MM.1S (cell line): ENCODE results near the gene CHCHD3.

Source experiments
- EZH2 ChIP-seq: fragments of 300-600 bp; sonication (generic); optimal IDR thresholded peaks from 2 replicates; pipeline ENCODE3; 2017; ENCODE audit warnings: low read depth, mild to moderate bottlenecking, antibody characterized with exemption, low read length, mixed read lengths
- EZH2phosphoT487 ChIP-seq: fragments of 300-600 bp; sonication (generic); IDR thresholded peaks from 2 replicates; pipeline ENCODE4 v1.6.1; 2018; ENCODE audit warnings: antibody characterized with exemption, low read length
- TF ChIP-seq, protein P1 (sequence below): fragments of 300-600 bp; sonication (generic); IDR thresholded peaks from 2 replicates; pipeline ENCODE4 v1.5.1; 2016; ENCODE audit warnings: antibody characterized with exemption, low read length, mixed read lengths

DNA sequence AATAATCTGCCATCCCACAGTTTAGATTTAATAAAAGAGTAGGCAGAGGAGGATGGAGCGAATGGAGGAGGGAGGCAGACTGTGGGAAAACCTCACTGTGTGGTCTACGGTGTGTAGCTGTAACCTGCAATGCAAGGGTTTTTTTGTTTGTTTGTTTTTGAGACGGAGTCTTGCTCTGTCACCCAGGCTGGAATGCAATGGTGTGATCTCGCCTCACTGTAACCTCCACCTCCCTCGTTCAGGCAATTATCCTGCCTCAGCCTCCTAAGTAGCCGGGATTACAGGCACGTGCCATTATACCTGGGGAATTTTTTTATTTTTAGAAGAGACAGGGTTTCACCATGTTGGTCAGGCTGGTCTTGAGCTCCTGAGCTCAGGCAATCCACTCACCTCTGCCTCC is 321.0 kb downstream of the CHCHD3 start:
- TF ChIP-seq EZH2 (no peak), EZH2phosphoT487 (no peak)
- TF ChIP-seq, protein P1, sequence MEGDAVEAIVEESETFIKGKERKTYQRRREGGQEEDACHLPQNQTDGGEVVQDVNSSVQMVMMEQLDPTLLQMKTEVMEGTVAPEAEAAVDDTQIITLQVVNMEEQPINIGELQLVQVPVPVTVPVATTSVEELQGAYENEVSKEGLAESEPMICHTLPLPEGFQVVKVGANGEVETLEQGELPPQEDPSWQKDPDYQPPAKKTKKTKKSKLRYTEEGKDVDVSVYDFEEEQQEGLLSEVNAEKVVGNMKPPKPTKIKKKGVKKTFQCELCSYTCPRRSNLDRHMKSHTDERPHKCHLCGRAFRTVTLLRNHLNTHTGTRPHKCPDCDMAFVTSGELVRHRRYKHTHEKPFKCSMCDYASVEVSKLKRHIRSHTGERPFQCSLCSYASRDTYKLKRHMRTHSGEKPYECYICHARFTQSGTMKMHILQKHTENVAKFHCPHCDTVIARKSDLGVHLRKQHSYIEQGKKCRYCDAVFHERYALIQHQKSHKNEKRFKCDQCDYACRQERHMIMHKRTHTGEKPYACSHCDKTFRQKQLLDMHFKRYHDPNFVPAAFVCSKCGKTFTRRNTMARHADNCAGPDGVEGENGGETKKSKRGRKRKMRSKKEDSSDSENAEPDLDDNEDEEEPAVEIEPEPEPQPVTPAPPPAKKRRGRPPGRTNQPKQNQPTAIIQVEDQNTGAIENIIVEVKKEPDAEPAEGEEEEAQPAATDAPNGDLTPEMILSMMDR, result no peak
